ENCODE measurements around the gene NFATC3.

The NFATC3 gene

GRCh38 chr16:68230176-68230571, 145.0 kb downstream of the NFATC3 start:
- TF ChIP-seq, protein P1, sequence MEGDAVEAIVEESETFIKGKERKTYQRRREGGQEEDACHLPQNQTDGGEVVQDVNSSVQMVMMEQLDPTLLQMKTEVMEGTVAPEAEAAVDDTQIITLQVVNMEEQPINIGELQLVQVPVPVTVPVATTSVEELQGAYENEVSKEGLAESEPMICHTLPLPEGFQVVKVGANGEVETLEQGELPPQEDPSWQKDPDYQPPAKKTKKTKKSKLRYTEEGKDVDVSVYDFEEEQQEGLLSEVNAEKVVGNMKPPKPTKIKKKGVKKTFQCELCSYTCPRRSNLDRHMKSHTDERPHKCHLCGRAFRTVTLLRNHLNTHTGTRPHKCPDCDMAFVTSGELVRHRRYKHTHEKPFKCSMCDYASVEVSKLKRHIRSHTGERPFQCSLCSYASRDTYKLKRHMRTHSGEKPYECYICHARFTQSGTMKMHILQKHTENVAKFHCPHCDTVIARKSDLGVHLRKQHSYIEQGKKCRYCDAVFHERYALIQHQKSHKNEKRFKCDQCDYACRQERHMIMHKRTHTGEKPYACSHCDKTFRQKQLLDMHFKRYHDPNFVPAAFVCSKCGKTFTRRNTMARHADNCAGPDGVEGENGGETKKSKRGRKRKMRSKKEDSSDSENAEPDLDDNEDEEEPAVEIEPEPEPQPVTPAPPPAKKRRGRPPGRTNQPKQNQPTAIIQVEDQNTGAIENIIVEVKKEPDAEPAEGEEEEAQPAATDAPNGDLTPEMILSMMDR (IDR thresholded peaks at IDR 0.05; ENCODE audit: low read depth, low read length), result no peak
- DNase-seq (ENCODE audit: low read depth in 2 of 2), result no peak
- no peak overlapping the region for H3K4me3 ChIP-seq (replicated peaks in 1 of 2; ENCODE audit: low read depth in 2 of 2, low read length in 2 of 2)

DNA sequence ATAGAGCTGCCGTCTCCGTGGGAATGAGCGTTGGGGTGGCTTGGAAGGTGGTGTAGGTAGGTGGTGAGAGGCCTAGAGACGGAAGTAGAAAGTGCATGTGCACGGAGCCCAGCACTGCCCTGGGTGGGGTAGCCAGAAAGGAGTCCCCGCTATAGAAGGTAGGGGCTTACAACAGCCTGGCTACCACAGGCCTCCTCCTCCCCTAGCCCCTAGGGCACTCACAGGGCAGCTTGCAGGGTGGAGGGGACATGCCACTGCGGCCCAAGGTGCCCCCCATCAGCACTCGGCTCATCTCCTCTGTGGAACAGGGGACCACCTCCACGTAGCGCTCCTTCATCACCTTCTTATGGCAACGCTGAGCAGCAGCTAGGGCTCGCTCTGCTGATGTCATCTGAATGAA, 145.8 kb downstream of the NFATC3 start:
- no peak overlapping the region for H3K4me3 ChIP-seq (replicated peaks in 1 of 2; ENCODE audit: low read depth in 2 of 2, low read length in 2 of 2)
- TF ChIP-seq, protein P1 (IDR thresholded peaks at IDR 0.05; ENCODE audit: low read depth, low read length), result no peak
- no peak for DNase-seq (ENCODE audit: low read depth in 2 of 2)

DNA sequence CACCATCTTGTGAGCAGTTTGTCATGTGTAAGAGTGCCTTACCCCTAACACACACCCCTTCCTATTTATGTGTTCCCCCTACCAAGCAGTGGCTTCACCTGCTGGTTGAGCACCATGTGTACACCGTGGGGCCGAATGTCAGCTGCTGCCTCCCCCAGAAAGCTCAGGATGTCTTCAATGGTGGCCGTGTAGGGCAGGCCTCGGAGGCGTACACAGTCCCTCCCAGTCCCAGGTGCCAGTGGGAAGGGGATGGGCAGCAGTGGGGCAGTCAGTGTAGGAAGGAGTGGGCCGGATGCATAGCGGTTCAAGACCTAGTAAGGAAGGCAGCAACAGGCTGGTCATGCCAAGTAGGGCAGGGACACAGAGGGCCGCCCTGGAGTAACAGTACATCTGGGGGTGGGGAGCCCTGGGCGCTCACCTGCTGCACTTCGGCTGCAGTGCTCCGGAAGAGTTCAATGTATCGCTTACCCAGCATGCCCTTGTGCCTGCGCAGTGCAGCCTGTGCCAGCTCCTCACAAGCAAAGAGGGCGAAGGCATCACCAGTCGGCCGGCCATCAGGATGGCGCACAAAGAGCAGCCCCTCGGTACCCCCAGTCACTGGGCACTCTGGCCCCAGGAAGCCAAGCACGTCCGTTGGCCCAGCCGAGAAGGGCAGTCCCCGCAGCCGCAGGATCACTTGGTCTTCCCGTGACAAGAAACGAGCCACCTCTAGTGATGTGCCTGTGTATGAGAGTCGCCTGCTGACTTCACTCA, 146.4 kb downstream of the NFATC3 start:
- no peak overlapping the region for H3K4me3 ChIP-seq (replicated peaks in 1 of 2; ENCODE audit: low read depth in 2 of 2, low read length in 2 of 2)
- TF ChIP-seq, protein P1 (IDR thresholded peaks at IDR 0.05; ENCODE audit: low read depth, low read length), result no peak
- DNase-seq (ENCODE audit: low read depth in 2 of 2), result no peak

- no peak for DNase-seq (ENCODE audit: low read depth in 2 of 2)
- TF ChIP-seq, protein P1 (IDR thresholded peaks at IDR 0.05; ENCODE audit: low read depth, low read length), result no peak
- no peak overlapping the region for H3K4me3 ChIP-seq (replicated peaks in 1 of 2; ENCODE audit: low read depth in 2 of 2, low read length in 2 of 2)
Observed at GRCh38 chr16:68232335-68232734, 147.2 kb downstream of the NFATC3 start.

- TF ChIP-seq, protein P1 (IDR thresholded peaks at IDR 0.05; ENCODE audit: low read depth, low read length), result no peak
- no peak overlapping the region for H3K4me3 ChIP-seq (replicated peaks in 1 of 2; ENCODE audit: low read depth in 2 of 2, low read length in 2 of 2)
- DNase-seq (ENCODE audit: low read depth in 2 of 2), result no peak
Observed at GRCh38 chr16:68233085-68233834, 148.1 kb downstream of the NFATC3 start.

- TF ChIP-seq, protein P1 (IDR thresholded peaks at IDR 0.05; ENCODE audit: low read depth, low read length), result no peak
- no peak overlapping the region for H3K4me3 ChIP-seq (replicated peaks in 1 of 2; ENCODE audit: low read depth in 2 of 2, low read length in 2 of 2)
- no peak for DNase-seq (ENCODE audit: low read depth in 2 of 2)
Observed at GRCh38 chr16:68233835-68234187, 148.6 kb downstream of the NFATC3 start.
